Suppressor macrophage treated with lipopolysaccharide for 1 hour (primary cell): Measurements from ENCODE around the gene NPFF.
"Not testable (repeated sequence)": the region's sequence is repeated elsewhere in the genome, so short reads cannot be mapped to it uniquely, and the experiment has no call there.

Source experiments
- DNase-seq, 3 donors: peaks; one replicate each; pipeline ENCODE4 v3.0.0-alpha.2; 2020 to 2022

The NPFF gene

GRCh38 chr12:53493610-53494391 is 13.5 kb downstream of the NPFF start:
- DNase-seq: no peak

- DNase-seq: peak; percentile 86 to 94 (median 88)
Observed at GRCh38 chr12:53492830-53493609, 14.3 kb downstream of the NPFF start.

GRCh38 chr12:53492188-53492587 is 15.1 kb downstream of the NPFF start:
- no peak for DNase-seq

GRCh38 chr12:53489242-53489864 is 17.9 kb downstream of the NPFF start:
- no peak for DNase-seq

GRCh38 chr12:53486736-53487487 is 20.4 kb downstream of the NPFF start:
- DNase-seq: no peak

- DNase-seq: no peak
Observed at GRCh38 chr12:53485955-53486735, 21.1 kb downstream of the NPFF start.

- DNase-seq: no peak
Observed at GRCh38 chr12:53484686-53485575, 22.4 kb downstream of the NPFF start.

- no peak for DNase-seq
Observed at GRCh38 chr12:53483979-53484377, 23.3 kb downstream of the NPFF start.

- DNase-seq: no peak
Observed at GRCh38 chr12:53483225-53483978, 23.9 kb downstream of the NPFF start.

GRCh38 chr12:53482626-53483168 is 24.6 kb downstream of the NPFF start:
- DNase-seq: no peak

- DNase-seq: no peak
Observed at GRCh38 chr12:53481939-53482586, 25.2 kb downstream of the NPFF start.

GRCh38 chr12:53481458-53481857 is 25.8 kb downstream of the NPFF start:
- DNase-seq: not testable (repeated sequence)

- no peak for DNase-seq
Observed at GRCh38 chr12:53480491-53481442, 26.5 kb downstream of the NPFF start.

- no peak for DNase-seq
Observed at GRCh38 chr12:53479331-53479730, 28.0 kb downstream of the NPFF start.

GRCh38 chr12:53478865-53479264 is 28.4 kb downstream of the NPFF start:
- no peak for DNase-seq

- peak in 2 of 3 donors; percentile 26 to 28 for DNase-seq
Observed at GRCh38 chr12:53476769-53477209, 30.5 kb downstream of the NPFF start.

- DNase-seq: no peak
Observed at GRCh38 chr12:53474819-53475218, 32.5 kb downstream of the NPFF start.

- no peak for DNase-seq
Observed at GRCh38 chr12:53474077-53474476, 33.2 kb downstream of the NPFF start.
